Measurements from ENCODE around the gene NAV2.

NAV2 gene

GRCh38 chr11:19683862-19684491, 28.7 kb upstream of the NAV2 start:
- no peak for DNase-seq

- DNase-seq = no peak
Measured at GRCh38 chr11:19686234-19686633, 26.4 kb upstream of the NAV2 start.

DNA sequence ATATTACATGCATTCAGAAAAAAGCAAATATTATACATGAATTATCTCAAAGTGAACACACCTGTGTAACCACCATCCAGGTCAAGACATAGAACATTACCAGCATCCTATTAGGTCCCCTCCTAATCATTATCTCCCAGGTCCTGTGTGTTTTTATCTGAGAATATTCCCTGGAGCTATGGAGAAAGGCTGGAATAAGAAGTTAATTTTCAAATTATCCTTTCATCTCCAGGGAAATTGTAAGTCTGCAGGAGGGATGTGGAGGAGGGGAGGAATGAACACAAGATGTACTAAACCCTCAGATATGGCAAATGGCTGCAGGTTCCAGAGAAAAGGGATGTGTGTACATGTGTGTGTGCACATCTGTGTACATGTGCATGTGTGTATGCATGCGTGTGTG, 25.2 kb upstream of the NAV2 start:
- DNase-seq = no peak

- DNase-seq = no peak
Measured at GRCh38 chr11:19689281-19690000, 23.2 kb upstream of the NAV2 start.

- DNase-seq = no peak
Measured at GRCh38 chr11:19690885-19691284, 21.8 kb upstream of the NAV2 start.

DNA sequence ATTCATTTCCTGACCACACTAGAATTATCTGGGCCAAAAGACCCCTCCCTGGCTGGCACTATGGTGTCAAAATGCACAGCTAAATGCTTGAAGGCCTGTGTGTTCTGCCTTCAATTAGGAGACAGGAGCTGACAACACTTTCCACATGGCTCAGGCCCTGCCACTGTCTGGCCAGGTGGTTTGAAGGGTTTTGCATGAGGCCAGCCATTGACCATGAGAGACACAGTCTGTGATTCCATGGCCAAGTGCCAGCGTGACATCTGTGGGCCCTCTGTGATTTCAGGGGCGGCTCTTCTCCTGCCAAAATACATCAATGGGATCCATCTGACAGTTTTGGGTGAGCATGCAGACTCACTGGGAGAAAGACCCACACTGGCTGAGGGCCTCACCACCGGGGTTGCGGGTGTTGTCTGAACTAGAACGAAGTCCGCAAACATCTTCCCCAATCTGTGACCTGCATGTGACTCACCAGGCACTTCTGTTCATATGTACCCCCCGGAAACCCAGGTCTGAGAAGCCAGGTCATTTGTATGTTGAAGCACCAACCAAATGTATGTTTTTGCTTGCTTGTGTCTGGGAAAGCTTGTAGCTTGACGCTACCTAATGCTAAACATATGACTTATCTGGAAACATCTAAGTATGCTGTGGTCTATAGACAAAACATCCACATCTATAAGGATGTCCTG, 20.7 kb upstream of the NAV2 start:
- no peak for DNase-seq

GRCh38 chr11:19693146-19693545, 19.5 kb upstream of the NAV2 start:
- no peak for DNase-seq

DNA sequence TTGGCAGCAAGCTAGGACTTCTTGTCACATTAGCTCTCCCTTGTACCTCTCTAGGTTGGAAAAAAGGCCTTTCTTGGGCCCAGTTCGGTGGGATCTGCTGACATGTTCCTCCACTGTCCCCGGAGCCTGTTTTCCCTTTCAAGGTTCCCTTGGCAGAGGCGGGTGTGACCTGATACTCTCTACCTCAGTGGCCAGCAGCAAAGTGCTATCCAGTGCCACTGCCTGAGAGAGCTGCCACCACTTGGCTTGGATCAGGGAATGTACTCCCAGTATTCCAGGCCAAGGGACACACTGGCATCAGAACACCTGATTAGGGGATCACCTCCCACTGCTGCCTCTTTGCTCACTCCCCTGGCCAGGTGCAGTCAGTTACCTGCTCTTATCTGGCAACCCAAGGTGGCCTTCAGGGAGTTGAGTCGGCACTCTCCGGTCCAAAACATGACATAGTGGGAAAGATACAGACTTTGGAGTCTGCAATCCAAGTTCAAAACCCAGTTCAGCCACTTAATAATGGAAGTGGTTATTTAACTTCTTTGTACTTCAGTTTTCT, 17.8 kb upstream of the NAV2 start:
- no peak for DNase-seq

GRCh38 chr11:19696073-19696472, 16.6 kb upstream of the NAV2 start:
- DNase-seq = no peak

GRCh38 chr11:19696904-19697303, 15.7 kb upstream of the NAV2 start:
- DNase-seq = no peak

DNA sequence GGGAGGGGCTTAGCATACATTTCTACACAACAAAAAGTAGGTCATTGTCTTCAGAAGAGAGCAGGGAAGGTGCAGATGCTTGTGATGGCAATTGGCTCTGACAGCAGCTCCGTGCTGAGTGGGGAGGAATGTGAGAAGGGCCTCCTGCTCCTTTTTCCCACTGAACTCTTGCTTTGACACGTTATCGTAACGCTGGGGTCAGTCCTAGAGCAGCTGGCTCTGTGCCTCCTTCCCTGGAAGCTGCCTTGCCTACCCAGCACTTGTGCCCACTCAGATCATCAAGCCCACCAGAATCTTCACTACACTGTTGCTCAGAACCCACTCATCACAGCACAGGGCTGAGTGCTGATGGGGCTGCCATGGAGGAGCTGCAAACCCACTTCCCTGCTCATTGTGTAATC, 14.9 kb upstream of the NAV2 start:
- no peak for DNase-seq

DNA sequence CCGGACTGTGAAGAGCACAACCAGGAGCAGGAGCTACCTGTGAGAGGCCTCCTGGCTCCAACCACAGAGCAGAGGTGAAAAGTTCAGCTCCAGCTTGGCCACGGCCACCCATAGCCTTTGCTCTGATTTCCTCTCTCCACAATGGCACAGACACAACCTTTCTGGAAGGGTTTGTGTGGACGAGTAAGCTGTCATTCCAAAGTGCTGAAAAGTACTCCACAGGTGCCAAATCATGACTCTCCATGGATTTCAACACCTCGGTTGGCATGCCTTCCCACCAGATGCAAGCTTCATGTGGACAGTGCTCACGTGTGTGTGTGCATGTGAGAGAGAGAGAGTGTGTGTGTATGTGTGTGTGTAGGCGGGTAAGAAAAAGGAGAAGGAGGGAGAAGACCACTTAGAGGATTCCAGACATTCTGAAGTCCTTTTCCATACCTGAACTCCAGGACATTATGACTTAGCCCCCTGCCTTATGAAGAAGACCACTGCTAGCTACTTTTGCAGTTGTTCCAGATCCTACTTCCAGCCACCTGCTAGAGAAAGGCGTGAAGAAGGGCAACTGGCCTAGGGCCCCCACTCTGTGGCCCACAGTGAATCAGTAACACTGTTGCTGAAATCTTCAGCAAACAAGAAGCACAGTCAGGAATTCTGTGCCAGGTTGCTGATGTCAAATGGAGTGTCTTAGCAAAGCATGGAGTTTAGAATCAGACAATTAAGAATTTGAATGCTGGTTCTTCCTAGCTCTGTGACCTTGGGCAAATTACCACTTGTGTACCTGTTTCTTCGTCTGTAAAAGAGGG, 13.9 kb upstream of the NAV2 start:
- DNase-seq = no peak

DNA sequence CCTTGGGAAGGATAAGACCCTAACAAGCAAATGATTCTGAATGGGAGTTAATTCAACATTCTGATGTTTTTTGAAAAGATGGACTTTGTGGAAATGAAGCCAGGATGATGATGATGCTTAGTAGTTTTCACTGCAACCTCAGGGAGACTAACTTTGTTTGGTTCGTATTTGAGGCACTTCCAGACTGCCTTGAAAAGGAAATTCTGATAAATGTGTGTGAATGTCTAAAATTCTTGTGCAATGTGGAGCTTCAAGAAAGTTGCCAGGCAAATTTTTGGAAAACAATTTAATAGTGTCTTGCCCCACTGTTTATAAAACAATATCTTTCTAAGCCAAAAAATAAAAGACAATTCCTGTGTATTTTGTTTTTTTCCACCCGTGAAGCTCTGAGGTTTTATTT, 11.2 kb upstream of the NAV2 start:
- DNase-seq = no peak

DNA sequence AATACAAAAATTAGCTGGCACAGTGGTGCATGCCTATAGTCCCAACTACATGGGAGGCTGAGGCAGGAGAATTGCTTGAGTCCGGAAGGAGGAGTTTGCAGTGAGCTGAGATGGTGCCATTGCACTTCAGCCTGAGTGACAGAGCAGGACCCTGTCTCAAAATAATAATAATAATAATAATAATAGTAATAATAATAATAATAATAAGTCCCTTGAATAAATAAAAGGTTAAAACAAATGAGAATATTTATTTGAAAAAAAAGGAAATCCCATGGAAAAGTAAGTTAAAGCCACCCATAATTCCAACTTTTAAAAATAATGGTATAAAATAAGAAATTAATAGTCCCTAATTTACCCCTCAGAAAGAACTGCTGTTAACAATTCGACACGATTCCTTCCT, 10.0 kb upstream of the NAV2 start:
- no peak for DNase-seq

DNA sequence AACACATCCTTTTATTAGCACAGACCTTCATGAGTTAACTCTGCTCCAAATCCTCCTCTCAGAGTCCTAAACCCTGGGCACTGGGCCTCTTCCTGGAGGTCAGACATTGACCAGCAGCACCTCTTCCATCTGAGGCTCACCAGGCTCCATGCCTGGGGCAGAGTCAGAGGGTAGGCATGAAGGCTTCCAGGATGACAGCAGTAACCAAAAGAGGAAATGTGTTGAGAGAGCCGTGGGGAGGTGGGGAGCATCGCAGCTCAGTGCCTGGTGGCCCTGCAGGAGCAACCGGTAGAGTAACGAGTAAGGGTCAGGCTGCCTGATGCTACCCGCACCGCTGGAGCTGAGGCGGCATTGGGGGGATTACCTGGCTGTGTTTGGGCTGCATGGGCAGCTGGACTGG, 9.4 kb upstream of the NAV2 start:
- DNase-seq = no peak

DNA sequence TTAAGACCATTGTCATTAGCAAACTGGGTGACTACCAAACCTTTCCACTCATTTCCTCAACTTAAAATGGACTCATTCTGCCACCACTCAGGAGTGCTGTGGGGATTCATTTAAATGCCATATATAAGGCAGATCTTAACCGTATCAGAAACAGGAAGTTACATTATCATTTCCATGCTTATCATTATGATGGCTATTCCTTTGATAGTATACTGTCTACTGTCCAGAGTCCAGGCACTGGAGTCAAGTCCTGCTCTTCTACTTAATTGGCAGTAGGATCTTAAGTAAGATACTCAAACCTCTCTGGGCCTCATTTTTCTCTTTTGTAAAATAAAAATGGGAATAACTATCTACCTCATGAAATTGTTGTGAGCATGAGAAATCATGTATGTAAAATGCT, 8.4 kb upstream of the NAV2 start:
- no peak for DNase-seq

DNA sequence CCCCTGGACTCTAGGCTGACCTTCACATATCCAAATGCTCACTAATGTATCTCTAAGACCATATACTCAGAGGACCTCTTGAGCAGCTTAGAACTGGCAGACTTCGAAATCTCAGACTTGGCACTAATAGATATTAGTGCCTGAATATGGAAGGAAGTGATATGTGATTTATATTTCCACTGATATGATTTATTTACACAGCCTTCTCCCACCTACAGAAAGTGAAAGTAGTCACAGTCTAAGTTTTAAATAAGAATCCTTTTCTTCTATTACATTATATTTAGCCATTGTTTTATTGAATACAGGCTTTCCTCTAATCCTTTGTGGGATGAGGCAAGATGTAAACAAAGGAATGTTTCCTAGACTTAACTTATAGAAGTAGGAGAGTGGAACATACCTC, 6.7 kb upstream of the NAV2 start:
- DNase-seq = no peak

- DNase-seq = no peak
Measured at GRCh38 chr11:19711911-19712280, 741 bp upstream of the NAV2 start.

GRCh38 chr11:19713196-19714021, 772 bp downstream of the NAV2 start:
- DNase-seq = no peak

DNA sequence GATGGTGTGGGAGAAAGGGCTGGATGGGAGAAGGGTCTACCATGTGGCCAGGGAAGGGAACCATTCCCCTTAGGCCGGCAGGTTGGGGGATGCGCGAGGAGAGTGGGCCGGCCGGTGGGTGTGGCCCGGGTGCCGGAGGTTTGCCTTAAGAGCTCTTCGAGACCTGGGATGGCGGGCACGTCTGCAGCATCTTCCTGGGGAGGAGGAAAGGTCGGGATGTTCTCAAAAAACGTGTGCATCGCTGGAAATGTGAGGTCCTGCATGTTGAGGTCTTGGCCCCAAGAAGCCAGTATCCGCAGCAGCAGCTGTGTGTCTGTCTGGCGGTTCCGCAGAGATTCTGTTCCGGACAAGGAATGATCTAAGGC, 1.4 kb downstream of the NAV2 start:
- no peak for DNase-seq

DNA sequence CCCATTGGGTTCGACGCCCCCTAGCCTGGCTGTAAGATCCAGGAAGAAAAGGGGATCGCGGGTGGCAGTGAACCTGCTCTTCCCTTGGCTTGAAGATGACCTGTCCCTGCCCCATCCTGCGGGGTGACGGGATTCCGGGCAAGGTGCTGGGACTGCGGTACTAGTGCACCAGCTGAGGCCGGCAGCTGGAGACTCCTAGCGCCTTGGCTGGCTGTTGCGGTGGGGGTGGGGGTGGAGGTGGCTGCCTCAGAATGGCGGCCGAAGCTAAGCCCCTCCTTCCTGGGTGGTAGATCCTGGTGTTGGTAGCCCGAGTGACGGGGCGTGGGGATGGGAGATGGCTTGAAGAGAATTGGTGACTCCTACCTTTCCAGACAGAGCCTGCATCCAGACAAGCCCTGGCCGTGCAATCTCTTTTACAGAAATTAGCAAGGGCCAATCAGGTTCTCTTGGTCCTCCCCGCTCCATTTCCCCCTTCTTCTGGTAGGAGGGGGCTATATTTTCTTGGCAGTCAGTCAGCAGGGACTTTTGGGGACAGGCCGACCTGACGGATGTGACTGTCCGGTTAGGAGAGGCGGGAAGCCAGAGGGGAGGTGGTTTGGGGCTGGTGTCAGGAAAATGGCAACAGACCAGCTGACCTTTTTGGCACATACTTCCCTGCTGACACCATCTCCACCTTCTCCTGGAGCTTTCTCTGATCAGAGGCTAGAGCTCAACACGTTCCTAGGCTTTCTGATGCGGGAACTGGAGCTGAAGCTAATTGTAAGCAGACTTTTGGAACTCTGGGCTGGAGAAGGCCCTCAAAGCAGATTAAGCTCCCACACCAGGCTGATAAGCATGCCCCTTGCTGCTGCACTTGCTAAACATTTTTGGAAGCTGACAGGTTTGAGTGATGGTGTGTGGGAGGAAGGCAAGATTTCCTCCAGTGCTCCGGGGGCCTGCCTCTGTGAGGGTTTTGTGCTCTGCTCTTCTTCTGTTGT, 2.0 kb downstream of the NAV2 start:
- DNase-seq = peak; percentile 42
